Measurements from ENCODE around the gene FOXP1.

The FOXP1 gene

DNA sequence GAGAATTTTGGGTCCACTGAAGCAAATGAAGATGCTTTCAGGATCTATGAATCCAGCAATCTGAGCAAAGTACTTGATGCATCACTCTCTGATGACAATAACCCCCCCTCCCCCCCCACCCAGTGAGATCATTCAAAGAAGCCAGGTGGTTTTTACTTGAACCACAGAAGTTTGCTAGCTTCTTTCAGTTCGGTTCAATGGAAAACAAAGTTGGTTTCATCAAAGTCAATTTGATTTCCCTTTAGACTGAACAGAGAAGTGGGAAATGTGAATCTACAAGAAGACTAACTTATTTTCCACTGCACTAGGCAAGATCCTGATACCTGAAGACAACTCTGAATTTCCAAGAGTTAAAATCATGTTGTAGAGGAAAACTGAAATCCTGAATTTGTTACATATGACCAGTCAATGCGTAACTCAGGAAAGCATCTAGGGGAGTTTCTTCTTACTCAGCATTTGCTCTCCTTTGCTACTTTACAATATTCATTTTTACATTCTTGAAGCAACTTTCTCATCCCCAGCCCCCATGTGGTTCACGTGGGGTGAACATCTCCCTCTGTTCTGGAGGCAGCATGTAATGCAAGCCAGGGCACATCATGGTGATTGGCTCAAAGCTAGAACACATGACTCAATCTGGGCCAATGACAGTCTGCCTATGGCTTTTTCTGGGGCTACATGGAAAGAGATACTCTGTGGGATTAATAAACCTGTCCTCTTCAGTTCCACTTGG lies 572.6 kb downstream of the FOXP1 start:
- DNase-seq, result no peak

DNA sequence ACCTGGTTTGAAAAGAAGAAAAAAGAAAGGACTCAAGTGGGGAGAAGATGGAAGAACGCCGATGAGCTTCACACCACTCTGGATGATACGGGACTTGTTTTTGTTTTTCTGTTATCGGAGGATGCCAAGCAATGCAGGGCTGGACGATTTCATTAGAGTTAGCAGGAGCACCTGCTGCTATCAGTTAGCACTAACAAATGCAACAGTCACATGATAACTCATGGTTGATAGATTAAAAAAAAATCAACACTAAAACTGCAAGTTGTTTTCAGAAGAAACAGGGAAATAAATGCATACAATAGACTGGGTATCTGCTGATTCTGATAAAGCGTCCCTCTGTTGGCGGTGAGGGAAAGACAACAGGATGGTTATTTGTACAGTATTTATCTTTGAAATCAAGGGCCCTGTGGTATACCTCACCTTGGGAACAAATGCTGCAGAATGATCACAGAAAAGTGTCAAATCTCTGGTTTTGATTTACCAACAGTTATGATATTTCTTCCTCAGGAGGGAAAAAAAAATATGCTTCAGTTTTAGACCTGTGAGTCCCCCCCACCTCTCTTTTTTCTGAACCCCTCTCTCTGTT lies 575.1 kb downstream of the FOXP1 start:
- no peak for DNase-seq

DNA sequence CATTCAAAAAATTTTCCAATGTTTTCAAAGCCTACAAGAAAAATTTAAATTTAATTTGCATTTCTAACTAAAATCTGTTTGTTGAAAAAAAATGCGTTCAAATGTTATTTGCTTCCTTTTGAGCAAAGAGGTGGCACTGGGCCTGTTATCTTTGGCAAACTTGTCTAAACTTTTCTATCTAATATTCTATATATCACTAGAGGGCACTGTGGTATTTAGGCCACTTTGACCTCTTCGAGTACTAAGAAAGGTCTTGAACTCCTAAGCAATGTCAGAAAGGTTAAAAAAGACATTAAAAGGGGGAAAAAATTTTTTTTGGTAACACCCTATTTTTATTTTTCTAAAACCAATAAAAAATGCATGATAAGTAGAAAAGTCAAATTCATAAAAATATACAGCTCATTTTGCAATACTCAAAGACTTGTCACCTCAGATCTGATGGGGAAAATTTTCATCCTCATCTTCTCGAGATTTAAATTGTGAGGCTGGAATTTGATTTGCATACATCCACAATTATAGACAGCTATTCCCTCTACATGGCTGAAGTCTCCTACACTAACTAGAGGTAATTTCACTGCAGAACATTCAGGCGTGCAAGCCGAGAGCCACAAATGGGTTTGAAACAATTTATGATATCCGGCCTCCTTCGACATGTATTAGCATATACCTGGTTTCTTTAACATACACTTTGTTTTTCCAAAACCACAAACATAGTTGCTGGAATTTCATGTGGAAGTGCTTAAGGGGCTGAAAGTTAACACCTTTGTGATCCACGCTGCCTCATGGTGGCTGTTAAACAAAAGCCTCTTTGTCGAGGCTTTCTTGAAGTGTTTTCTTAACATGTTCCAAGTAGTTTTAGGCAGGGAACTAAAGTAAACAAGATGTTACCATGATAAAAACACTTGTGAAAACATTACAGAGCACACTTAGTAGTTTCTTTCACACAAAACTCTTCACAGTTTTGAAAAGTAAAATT lies 576.4 kb downstream of the FOXP1 start:
- peak; percentile 56 for DNase-seq

DNA sequence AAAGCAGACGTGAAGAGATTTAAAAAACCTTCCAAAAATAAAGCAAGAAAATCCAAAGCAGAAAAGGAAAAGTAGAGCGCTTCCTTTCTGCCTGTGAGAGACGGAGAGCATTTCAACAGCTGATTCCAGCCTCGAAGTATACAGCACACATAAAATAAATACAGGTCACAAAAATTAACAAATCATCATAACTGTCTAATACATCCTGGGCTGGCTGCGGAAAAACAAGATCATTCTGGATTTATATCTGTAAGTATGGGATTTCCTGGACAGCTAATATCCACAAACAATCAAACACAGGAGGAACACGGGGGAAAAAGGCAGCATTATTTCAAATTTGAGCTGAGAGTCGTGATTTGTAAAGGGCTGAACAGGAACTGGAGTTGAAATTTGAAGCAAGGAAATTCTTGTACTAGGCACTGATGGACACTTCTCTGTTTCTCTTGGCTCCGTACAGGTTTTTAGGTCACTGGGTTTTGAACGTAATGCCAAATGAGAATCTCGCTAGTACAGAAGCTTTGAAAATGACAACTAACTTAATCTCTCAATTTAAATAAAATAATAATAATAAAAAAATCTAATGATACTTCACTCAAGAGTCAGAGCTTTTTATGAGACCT lies 577.7 kb downstream of the FOXP1 start:
- DNase-seq, result no peak

DNA sequence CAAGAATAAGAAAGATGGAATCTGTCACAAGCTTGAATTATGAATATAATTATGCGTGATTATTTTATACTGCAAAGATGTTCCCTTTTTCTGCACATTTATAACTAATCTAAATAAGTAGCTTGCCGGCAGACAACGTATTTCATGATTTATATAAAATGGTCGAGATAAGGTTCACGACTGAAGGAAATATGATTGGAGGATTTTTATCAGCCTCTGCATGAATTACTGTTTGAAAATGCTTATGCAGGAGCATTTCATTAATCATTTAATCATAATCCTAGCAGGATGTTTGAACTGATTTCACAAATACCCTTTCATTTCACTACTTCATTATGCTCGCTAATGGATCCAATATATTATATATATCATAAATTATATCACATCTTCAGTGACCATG lies 580.0 kb downstream of the FOXP1 start:
- DNase-seq, result no peak

DNA sequence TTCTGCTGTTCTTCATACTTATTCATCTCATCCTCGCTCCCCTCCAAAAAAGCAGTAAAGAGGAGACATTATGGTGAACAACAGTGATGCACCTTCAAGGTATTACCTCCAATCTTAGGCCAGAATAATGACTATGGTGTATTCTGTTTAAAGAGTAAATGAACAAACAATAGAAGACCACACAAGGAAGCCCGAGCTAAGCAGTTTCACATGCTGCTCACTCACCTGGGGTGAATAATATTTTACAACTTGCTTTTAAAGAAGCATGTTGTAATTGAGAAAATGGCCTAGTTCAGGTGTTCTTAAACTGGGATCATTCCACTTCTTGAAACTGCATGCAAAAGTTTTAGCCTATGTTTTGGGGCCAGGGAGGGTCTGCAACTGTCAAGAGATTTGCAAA lies 581.2 kb downstream of the FOXP1 start:
- DNase-seq, result no peak

DNA sequence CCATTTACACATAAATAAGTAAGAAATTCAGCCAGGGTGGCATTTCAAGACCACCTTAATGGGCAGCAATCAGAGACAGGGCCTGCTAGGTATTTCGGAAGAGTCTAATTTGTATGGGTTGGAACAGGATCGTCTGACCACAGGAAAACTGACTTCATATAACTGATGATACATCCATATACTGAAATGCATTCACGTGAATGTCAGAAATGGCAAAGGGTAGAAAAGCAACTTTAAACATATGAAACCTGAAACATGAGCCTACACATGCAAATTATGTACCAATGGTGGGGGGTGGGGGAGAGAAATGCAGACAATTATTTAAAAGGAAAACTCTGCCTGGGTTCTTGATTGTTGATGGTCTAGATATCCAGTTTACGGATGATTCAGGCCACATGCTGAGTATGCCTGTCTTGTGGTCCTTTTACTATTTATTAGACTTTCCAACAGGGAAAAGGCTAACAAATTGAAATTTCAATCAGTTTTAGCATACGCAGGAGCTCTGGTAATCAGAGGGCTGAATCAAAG lies 582.2 kb downstream of the FOXP1 start:
- DNase-seq, result no peak

DNA sequence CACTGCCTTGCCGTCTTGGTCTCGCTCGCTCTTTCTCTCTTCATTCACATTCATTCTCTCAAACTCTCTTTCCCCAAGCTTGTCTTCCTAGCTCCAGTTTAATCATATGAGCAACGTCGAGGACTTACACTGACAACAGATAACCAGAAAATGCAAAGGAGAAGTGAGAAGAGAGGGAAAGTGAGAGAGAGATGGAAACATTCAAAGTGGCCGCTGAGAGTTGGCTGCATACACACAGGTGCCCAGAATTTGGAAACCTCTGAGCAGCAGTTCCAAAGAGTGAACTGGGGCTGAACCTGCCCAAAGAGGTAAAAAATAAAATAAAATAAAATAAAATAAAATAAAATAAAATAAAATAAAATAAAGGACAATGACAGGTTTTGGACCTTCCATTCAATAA lies 583.0 kb downstream of the FOXP1 start:
- no peak for DNase-seq

DNA sequence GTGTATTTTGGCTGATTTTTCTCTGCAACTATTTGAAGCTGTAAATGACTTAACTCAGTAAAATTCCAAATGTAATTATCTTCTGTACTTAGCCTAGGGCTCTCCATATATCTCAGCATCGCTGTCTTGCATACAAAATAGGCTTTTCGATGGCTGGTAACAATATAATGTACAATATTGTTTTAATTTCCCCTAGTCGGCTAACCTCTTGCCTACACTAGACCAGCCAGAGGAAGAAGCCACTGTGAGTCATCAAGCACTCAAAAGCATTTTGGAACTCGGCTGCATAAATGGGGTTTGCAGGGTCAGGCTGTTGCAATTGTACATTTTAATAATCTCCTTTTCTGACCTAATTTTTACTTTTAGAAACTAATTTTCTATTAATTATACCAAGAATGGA lies 583.8 kb downstream of the FOXP1 start:
- peak; percentile 59 for DNase-seq

DNA sequence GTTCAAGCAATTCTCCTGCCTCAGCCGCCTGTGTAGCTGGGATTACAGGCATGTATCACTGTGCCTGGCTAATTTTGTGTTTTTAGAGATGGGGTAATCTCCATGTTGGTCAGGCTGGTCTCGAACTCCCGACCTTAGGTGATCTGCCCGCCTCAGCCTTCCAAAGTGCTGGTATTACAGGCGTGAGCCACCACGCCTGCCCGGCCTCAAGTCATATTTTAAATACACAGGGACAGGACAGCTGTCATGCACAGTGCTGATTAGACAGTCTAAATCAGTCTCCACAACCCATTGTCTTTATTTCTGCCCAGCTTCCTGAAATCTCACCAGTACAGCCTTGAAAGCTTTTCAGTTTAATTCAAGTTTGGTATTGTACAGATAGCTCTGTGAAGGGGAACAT lies 587.4 kb downstream of the FOXP1 start:
- DNase-seq, result no peak

DNA sequence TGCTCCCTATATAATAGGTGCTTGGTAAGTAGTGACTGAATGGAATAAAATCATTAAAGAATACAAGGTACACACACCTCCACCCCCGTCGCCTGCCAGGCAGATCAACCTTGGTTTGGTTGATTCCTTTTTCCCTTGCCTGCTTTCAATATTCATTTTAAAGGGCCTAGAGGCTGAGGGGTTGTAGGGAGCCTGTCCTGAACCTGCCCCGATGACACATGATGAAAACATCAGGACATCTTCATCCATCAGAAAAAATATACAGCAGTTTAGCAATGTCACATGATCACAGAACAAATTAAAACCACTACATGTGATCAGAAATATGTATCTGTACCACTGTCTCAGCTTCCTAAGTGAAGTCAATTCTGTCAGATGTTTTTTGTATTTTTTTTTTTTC lies 588.9 kb downstream of the FOXP1 start:
- no peak for DNase-seq

DNA sequence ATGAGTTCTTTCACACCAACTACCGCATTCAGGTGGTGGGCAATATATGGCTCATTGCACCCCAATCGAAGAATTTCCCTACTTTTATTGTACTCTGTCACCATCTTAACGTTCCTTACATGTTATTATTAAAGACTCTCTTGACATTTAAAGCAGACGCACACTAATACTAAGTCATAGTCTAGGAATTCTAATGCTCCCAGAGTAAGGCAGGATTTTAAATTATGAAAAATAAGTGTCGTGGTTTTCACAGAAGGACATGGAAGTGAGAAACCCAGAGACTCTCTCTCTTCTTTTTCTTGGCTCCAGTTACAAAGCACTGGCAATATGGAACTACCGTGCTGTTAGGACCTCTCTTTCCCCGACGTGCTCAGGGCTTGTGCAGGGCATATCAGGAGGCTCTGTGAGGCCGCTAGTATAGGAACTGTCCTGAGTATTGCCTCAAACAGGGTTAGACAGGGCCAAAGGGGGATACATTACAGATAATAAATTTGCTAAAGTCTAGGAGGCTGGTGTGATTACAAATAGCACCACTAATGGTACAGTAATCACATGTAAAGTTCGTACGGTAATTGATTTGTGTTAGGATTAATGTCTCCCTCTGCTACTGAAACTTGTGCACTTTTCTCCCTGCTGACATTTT lies 590.8 kb downstream of the FOXP1 start:
- DNase-seq, result no peak

DNA sequence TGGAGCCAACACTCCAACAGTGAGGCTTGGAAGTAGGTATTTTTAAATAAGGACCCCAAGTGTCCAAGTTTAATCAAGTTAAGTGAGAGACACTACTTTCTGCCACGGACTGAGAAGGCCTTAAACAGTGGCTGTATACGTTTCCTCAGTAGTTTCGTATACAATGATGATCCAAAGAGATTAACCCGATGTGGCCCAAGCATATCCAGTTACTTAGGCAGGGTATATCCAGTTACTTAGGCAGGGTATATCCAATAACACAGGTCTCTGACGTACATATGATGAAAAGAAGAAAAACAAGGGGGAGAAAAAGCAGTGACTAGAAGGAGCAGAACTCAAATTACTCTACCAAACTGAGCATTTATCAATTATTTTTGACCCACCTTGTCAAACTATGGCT lies 591.4 kb downstream of the FOXP1 start:
- DNase-seq, result no peak

DNA sequence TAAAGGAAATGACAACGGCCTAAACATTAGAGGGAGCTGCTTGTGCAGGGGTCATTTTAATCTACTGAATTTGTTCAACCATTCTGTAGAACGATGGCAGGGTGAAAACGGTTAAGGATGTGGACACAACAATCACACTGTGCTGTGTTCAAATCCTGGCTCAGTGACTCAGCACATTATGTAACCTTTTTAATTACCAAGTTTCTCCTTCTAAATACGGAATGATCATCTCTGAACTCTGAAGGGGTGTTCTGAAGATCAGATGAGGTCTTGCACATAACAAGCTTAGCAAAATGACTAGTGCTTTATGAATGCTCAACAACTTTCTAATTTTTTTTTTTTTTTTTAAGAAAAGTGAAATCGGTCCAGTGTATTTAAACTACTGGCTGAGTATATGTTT lies 592.8 kb downstream of the FOXP1 start:
- no peak for DNase-seq

DNA sequence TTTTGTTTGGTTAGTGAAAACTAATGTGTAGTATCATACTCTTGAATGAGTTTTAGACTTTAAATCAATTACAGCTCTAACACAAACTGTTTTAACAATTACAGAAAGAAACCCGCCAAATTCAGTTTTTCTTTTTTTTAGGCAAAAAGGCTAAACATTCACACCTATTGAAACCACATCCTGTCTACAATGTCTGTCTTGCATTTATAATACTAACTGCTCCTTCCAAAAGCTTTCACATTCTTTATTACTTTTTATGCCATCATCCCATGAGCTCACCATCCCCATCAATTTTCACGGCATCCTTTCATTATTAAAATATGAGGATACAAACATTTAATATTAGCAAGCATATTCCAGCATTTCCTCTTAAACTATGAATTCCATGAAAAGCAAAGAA lies 593.3 kb downstream of the FOXP1 start:
- DNase-seq, result no peak

DNA sequence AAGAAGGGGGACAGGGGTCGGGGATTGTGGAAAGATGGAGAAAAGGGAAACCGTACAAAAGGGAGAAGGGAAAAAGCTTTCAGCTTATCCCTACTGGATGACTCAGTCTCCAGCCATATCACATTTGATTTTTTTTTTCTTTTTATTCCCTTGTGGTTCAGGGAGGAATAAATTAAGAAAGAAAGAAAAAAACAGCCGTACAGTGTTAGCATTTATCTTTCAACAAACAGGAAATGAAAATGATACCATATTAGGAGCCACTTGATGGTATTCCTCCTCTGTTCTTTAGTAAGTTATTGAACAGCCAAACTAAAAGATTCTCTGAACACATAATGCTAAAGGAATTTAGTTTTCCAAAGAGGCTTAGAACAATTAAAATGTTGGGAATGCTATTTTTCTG lies 594.4 kb downstream of the FOXP1 start:
- DNase-seq, result no peak

DNA sequence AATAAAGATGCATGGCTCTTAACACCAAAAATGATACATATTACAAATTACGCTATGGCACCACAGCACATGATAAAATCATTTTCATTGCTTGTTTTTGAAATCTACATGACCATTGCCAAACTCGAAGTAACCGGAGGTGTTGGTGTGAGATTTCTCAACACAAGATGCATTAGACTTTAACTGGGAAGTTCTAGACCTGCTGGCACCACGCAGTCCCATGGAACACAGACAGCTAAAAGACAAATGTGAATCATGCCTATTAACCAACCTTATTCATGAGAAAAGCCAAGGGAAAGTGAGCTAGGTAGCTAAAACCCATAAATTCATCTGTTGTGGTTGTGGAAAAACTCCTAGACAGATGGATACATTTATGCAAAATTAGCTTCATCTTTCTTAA lies 595.4 kb downstream of the FOXP1 start:
- DNase-seq, result no peak

DNA sequence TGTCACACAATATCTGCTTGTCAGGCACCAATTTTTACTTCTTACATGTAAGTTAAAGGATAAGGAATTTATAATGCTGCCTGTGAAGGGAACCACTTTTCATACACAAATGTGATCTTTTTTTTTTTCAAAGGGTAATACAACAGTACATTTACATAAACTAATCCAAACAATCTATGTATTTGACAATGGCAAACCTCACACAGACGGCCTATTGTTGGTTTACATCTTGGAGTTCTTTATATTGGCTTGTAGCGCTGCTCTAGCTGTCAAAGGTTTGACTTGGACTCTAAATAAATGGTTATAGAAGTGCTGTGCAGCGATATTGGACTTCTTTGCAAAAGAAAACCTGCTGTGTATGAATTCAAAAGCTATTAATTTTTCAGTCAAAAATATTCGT lies 598.0 kb downstream of the FOXP1 start:
- no peak for DNase-seq

DNA sequence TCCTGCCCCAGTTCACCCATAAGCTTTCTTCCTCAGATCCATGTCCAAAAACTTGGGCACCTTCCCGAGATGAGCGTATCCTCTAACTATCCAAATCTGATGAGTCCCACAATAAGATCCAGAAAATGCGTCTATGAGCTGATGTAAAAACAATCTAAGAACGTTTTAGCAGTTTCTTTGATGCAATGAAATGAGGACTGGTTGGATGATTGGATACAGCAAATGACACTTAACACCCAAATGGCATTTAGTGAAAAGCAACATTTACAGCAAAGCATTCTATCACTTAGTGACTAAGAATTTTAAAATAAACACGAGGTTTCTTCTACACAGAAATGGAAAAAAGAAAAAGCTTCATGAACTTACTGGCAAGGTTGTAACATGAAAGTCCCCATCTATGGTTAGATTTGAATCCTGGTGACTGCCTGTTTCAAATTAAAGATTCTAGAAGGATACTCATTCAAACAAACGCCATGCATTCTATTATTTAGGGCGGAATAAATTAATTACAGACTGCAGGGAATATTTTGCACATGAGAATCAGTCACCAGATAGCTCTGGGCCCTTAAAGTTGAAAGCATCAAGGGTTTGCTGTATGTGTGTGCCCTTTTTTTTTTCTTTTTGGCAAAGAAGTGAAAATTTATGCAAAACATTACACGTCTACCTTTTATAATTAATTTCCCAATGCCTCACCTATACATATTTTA lies 598.6 kb downstream of the FOXP1 start:
- DNase-seq, result no peak

DNA sequence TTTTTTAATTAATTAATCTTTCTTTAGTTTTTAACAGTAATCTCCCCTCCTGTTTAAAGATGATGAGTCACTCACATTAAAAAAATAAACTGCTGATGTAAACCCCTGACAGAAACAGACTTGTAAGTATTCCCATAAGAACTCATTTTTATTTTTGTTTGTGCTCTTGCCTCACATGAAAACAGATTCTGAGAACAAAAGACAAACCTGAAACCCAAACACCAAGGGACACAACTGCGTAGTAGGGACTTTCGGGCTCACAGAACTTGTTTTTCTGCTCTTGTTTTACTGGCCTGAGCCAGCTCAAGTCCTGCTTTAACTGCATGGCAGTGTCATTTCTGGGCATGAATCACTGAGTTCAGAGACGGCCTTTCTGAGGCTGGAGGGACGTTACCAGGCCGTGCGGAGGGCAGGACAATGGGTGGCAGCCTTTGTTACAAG lies 600.8 kb downstream of the FOXP1 start:
- DNase-seq, result no peak

DNA sequence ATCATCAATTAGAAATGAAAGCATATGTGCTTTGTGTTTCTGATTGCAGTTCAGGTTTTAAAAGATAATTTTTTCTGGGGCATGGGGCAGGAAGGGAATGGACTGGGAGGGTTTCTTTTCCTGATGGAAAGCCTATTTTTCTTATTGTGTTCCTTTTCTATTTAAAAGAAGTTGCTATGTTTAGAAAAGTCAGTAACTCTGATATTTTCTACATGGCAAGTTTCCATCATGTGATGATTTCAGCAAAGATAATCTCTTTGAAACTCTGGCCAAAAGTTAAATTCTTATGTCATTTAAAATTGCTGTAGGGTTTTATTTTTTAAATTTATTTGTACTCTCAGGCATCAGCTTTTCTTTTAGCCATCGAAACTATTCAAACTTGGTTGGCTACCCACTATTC lies 601.2 kb downstream of the FOXP1 start:
- no peak for DNase-seq

Measured in inflammatory macrophage treated with lipopolysaccharide for 4 hours (primary cell).